Measurements from ENCODE around the gene ITGA2. TPM values are rescaled to one million over a fixed set of nuclear protein-coding genes. Genes with fewer than 3 reads are reported as not detected.

The ITGA2 gene
- total and polyA plus RNA-seq, 9 of the 15 experiments (the other 6 are each of a cell fraction or from before 2014, with no cell fraction given): 0.01 to 0.09 (median 0.03) TPM; not detected in 5

- no peak overlapping the region for H3K9ac ChIP-seq (ENCODE audit: insufficient read depth in 1 of 2, low read depth in 2 of 2, low read length in 2 of 2)
- WGBS (ENCODE audit: insufficient coverage, low coverage, missing lambda C conversion rate): no CpG with 5 or more reads among the region's 2 CpGs
- H3K27ac ChIP-seq (ENCODE audit: extremely low read depth, low read depth, low read length): no peak overlapping the region
- H3K27me3 ChIP-seq (ENCODE audit: control insufficient read depth in 2 of 2, insufficient read depth in 2 of 2, low read length in 2 of 2): peaks cover 0 to 4% of the 10 kb centered on the region in 2 experiments; a peak in 2 of 5 replicates
- H3K36me3 ChIP-seq (ENCODE audit: control insufficient read depth, insufficient read depth, low read length): no peaks in the 10 kb centered on the region
- BruUV-seq (replicated peaks): no TSS peak
- no peak overlapping the region for H3K4me3 ChIP-seq
- no peak for DNase-seq (ENCODE audit: extremely low read depth in 1 of 4, low spot score in 3 of 4)
- H3K9me3 ChIP-seq (replicated peaks; ENCODE audit: control insufficient read depth, insufficient read depth, low read depth, low read length): no peaks in the 10 kb centered on the region
- intact Hi-C loops (cut with micrococcal nuclease) (no loop called here), in situ Hi-C loops (cut with MboI) (no loop called here)
- POLR2A ChIA-PET: no interaction called here
- peak; percentile 26; the same call in 1 of the 3 replicates for ATAC-seq
- no peaks in the 10 kb centered on the region for H3K79me2 ChIP-seq (ENCODE audit: control insufficient read depth, insufficient read depth, low read length)
- FAIRE-seq: no peak
- H3K4me1 ChIP-seq (replicated peaks in 1 of 2; ENCODE audit: control insufficient read depth in 2 of 2, insufficient read depth in 2 of 2, low read length in 2 of 2): no peaks in the 10 kb centered on the region
- no peaks in the 10 kb centered on the region for H4K20me1 ChIP-seq (replicated peaks; ENCODE audit: control insufficient read depth, insufficient read depth, low read length)
- H3K4me2 ChIP-seq (ENCODE audit: insufficient read depth, low read length): no peak overlapping the region
- H2AFZ ChIP-seq (ENCODE audit: low read depth, low read length): no peak overlapping the region
- TF ChIP-seq ZEB2 (IDR thresholded peaks at IDR 0.05) (no peak), RAD21 (CRISPR knock-in tag; conservative IDR thresholded peaks at IDR 0.05 in 1 of 2, IDR thresholded peaks at IDR 0.05 in 1 of 2) (0 out of 4 replicates have a peak, but pooled peaks of 1 of the 2 experiments have one; percentile 2)
- TF ChIP-seq, protein P1, sequence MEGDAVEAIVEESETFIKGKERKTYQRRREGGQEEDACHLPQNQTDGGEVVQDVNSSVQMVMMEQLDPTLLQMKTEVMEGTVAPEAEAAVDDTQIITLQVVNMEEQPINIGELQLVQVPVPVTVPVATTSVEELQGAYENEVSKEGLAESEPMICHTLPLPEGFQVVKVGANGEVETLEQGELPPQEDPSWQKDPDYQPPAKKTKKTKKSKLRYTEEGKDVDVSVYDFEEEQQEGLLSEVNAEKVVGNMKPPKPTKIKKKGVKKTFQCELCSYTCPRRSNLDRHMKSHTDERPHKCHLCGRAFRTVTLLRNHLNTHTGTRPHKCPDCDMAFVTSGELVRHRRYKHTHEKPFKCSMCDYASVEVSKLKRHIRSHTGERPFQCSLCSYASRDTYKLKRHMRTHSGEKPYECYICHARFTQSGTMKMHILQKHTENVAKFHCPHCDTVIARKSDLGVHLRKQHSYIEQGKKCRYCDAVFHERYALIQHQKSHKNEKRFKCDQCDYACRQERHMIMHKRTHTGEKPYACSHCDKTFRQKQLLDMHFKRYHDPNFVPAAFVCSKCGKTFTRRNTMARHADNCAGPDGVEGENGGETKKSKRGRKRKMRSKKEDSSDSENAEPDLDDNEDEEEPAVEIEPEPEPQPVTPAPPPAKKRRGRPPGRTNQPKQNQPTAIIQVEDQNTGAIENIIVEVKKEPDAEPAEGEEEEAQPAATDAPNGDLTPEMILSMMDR (IDR thresholded peaks at IDR 0.05 in 2 of 3, conservative IDR thresholded peaks at IDR 0.05 in 1 of 3; ENCODE audit: insufficient read depth in 2 of 3, low read depth in 1 of 3, low read length in 3 of 3): 0 out of 6 replicates have a peak, but pooled peaks of 2 of the 3 experiments have one; percentile 7 to 15
- no peaks in the 10 kb centered on the region for H3K9me1 ChIP-seq (ENCODE audit: control insufficient read depth, insufficient read depth, low read length)
- CTCF ChIA-PET (ENCODE audit: low intra/inter-chr PET ratio): no interaction called here
These were observed 45.9 kb upstream of the ITGA2 start for GRCh38 chr5:52943285-52943684.

DNA sequence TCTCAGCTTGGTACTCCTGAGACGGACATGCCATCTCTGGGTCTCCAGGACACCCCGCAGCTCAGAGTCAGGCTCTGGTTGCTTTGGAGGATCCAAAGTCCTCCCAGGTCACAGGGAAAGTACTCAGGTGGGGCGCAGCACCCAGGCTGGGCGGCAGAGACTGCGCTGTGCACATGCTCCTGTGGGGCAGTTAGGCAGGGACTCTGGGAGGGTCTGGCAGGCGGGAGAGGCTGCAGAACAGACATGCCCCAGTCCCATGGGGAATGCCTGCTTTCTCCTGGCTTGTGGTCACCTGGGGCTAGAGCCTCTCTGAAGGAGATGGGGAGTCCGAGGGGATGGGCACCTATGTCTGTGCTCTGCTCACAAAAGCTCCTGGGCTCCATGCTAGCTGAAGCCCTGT, 45.3 kb upstream of the ITGA2 start:
- no peak overlapping the region for H3K9ac ChIP-seq (ENCODE audit: insufficient read depth in 1 of 2, low read depth in 2 of 2, low read length in 2 of 2)
- no peak overlapping the region for H3K27ac ChIP-seq (ENCODE audit: extremely low read depth, low read depth, low read length)
- in situ Hi-C loops (cut with MboI): no loop called here
- POLR2A ChIA-PET: no interaction called here
- H3K36me3 ChIP-seq (ENCODE audit: control insufficient read depth, insufficient read depth, low read length): no peaks in the 10 kb centered on the region
- DNase-seq (ENCODE audit: extremely low read depth in 1 of 4, low spot score in 3 of 4) (no peak), FAIRE-seq (no peak), ATAC-seq (no peak)
- H3K79me2 ChIP-seq (ENCODE audit: control insufficient read depth, insufficient read depth, low read length): no peaks in the 10 kb centered on the region
- H2AFZ ChIP-seq (ENCODE audit: low read depth, low read length): no peak overlapping the region
- no peaks in the 10 kb centered on the region for H4K20me1 ChIP-seq (replicated peaks; ENCODE audit: control insufficient read depth, insufficient read depth, low read length)
- BruUV-seq (replicated peaks): no TSS peak
- 0% methylated on average over 5 of the region's 7 CpGs for WGBS (ENCODE audit: insufficient coverage, low coverage, missing lambda C conversion rate)
- intact Hi-C loops (cut with micrococcal nuclease): no loop called here
- peaks cover 0 to 4% of the 10 kb centered on the region in 2 experiments; a peak in 2 of 5 replicates for H3K27me3 ChIP-seq (ENCODE audit: control insufficient read depth in 2 of 2, insufficient read depth in 2 of 2, low read length in 2 of 2)
- H3K4me2 ChIP-seq (ENCODE audit: insufficient read depth, low read length): no peak overlapping the region
- no peaks in the 10 kb centered on the region for H3K9me1 ChIP-seq (ENCODE audit: control insufficient read depth, insufficient read depth, low read length)
- CTCF ChIA-PET (ENCODE audit: low intra/inter-chr PET ratio): no interaction called here
- no peaks in the 10 kb centered on the region for H3K4me1 ChIP-seq (replicated peaks in 1 of 2; ENCODE audit: control insufficient read depth in 2 of 2, insufficient read depth in 2 of 2, low read length in 2 of 2)
- no peak overlapping the region for H3K4me3 ChIP-seq
- no peaks in the 10 kb centered on the region for H3K9me3 ChIP-seq (replicated peaks; ENCODE audit: control insufficient read depth, insufficient read depth, low read depth, low read length)
- TF ChIP-seq NFIX (CRISPR knock-in tag; IDR thresholded peaks at IDR 0.05; ENCODE audit: low read depth) (no peak), ZNF280A (IDR thresholded peaks at IDR 0.05; ENCODE audit: low read depth, partially characterized antibody) (no peak), ARID3A (IDR thresholded peaks at IDR 0.05; ENCODE audit: borderline replicate concordance, low read depth, low read length) (no peak), ETV5 (CRISPR knock-in tag; IDR thresholded peaks at IDR 0.05; ENCODE audit: low read depth) (no peak), ZBTB2 (IDR thresholded peaks at IDR 0.05) (no peak)

All from K562 (cell line).